GM19023 (cell line): ENCODE measurements around the gene CDH26.

Source experiments
- ATAC-seq: cut with Tn5 transposase; IDR thresholded peaks from one replicate; pipeline ENCODE4 v1.9.1; 2021; ENCODE audit warnings: mild to moderate bottlenecking, moderate library complexity; ENCODE audit not compliant: unreplicated experiment

The CDH26 gene

GRCh38 chr20:59958123-59958522 lies at the start of gene CDH26:
Gene CDH26 (plus strand): TSS chr20:59958423. CDS start chr20:59958727, 304 bp downstream.
- ATAC-seq = no peak

- ATAC-seq = no peak
These were observed 49.4 kb upstream of the CDH26 start for GRCh38 chr20:59908855-59909254.

- ATAC-seq = no peak
These were observed 47.2 kb upstream of the CDH26 start for GRCh38 chr20:59911041-59911440.

- no peak for ATAC-seq
These were observed 45.6 kb upstream of the CDH26 start for GRCh38 chr20:59912609-59913008.

- no peak for ATAC-seq
These were observed 37.3 kb upstream of the CDH26 start for GRCh38 chr20:59920944-59921343.

- no peak for ATAC-seq
These were observed 34.7 kb upstream of the CDH26 start for GRCh38 chr20:59923514-59923913.

GRCh38 chr20:59925359-59925758 lies 32.9 kb upstream of the CDH26 start:
- no peak for ATAC-seq

- no peak for ATAC-seq
These were observed 32.3 kb upstream of the CDH26 start for GRCh38 chr20:59925899-59926298.

- no peak for ATAC-seq
These were observed 26.5 kb upstream of the CDH26 start for GRCh38 chr20:59931511-59932312.

GRCh38 chr20:59932616-59933295 lies 25.5 kb upstream of the CDH26 start:
- no peak for ATAC-seq

GRCh38 chr20:59933296-59933848 lies 24.9 kb upstream of the CDH26 start, which contains the start of gene SYCP2:
Gene SYCP2 (minus strand): TSS chr20:59933637. CDS start chr20:59922413, 11,224 bp downstream.
- peak; percentile 58 for ATAC-seq

GRCh38 chr20:59933849-59934585 lies 24.2 kb upstream of the CDH26 start:
- peak; percentile 86 for ATAC-seq

- no peak for ATAC-seq
These were observed 22.6 kb upstream of the CDH26 start for GRCh38 chr20:59935457-59936185.

GRCh38 chr20:59936409-59936808 lies 21.8 kb upstream of the CDH26 start:
- ATAC-seq = no peak

- ATAC-seq = no peak
These were observed 21.1 kb upstream of the CDH26 start for GRCh38 chr20:59937150-59937549.

- ATAC-seq = no peak
These were observed 20.0 kb upstream of the CDH26 start for GRCh38 chr20:59938221-59938620.

- ATAC-seq = no peak
These were observed 19.5 kb upstream of the CDH26 start for GRCh38 chr20:59938696-59939051.

- no peak for ATAC-seq
These were observed 19.0 kb upstream of the CDH26 start for GRCh38 chr20:59939052-59939878.

GRCh38 chr20:59939879-59940128 lies 18.4 kb upstream of the CDH26 start:
- ATAC-seq = peak; percentile 41
